K562 (cell line): ENCODE data around the gene ADIPOR2. TPM values are rescaled to one million over a fixed set of nuclear protein-coding genes. Genes with fewer than 3 reads are reported as not detected.
A peak's percentile ranks its signal among the peaks of the same experiment; 100 is the strongest.

ENCODE experiments used
- ATAC-seq: fragments of 200-7000 bp; cut with Tn5 transposase; 3 replicates; pipeline ENCODE4 v1.9.1; 2020; ENCODE audit warnings: moderate library complexity
- BruUV-seq: library from RNA; stranded (reverse); fragments of 400-500 nt; replicated peaks from 2 replicates; lab custom pipeline; 2021; lab: Mats Ljungman, UMichigan
- CTCF ChIA-PET: fragments of 300-600 bp; formaldehyde crosslinking; extraction: SDS; loops from one replicate; lab custom pipeline; 2021; ENCODE audit warnings: low intra/inter-chr PET ratio; lab: Yijun Ruan, JAX
- POLR2A ChIA-PET: fragments of 300-600, 350-650 bp; sonication (Branson Sonifier 250); formaldehyde crosslinking; extraction: SDS; loops from one replicate; lab custom pipeline; 2021; ENCODE audit warnings: antibody characterized with exemption, inconsistent platforms; lab: Yijun Ruan, JAX
- DNase-seq, 4 experiments: peaks; one replicate each; pipeline versions ENCODE4 v3.0.0 to v3.0.0-alpha.2; 2011 to 2018; ENCODE audit warnings: low spot score in 3 of 4, mixed read lengths in 3 of 4; ENCODE audit errors: extremely low read depth in 1 of 4
- FAIRE-seq: peaks from 2 replicates; lab custom pipeline; 2011; peaks lifted over from hg19 to GRCh38; lab: Jason Lieb, UNC
- H2AFZ ChIP-seq: 2 replicates; pipeline ENCODE4 v1.6.0; 2011; ENCODE audit warnings: low read depth, low read length, control low read depth, inconsistent platforms
- H3K27ac ChIP-seq: fragments of 200-600 bp; 3 replicates; pipeline ENCODE4 v1.8.0; 2011; ENCODE audit warnings: low read depth, mild to moderate bottlenecking, control low read depth, inconsistent platforms, low read length, moderate library complexity, mixed read lengths; ENCODE audit errors: extremely low read depth
- H3K27me3 ChIP-seq, 2 experiments: fragments of 300-600 bp in 1 of 2; 2 replicates in 1 of 2; 3 replicates in 1 of 2; pipeline versions ENCODE4 v1.6.0 to v1.8.0; 2011; ENCODE audit warnings: inconsistent platforms in 2 of 2, low read length in 2 of 2, mild to moderate bottlenecking in 1 of 2, mixed read lengths in 1 of 2, moderate library complexity in 1 of 2; ENCODE audit not compliant: control insufficient read depth in 2 of 2, insufficient read depth in 2 of 2
- H3K36me3 ChIP-seq: fragments of 300-600 bp; 3 replicates; pipeline ENCODE4 v1.8.0; 2011; ENCODE audit warnings: mild to moderate bottlenecking, low read length, inconsistent platforms; ENCODE audit not compliant: control insufficient read depth, insufficient read depth
- H3K4me1 ChIP-seq, 2 experiments: fragments of 200-600 bp in 1 of 2; replicated peaks in 1 of 2; 2 replicates in 1 of 2; 3 replicates in 1 of 2; pipeline versions ENCODE4 v1.5.1 to v1.8.0; 2011; ENCODE audit warnings: inconsistent platforms in 2 of 2, low read length in 2 of 2, mild to moderate bottlenecking in 1 of 2, mixed read lengths in 1 of 2, moderate library complexity in 1 of 2; ENCODE audit not compliant: control insufficient read depth in 2 of 2, insufficient read depth in 2 of 2
- H3K4me2 ChIP-seq: 2 replicates; pipeline ENCODE4 v1.6.1; 2011; ENCODE audit warnings: low read length, control low read depth, inconsistent platforms, mixed read lengths; ENCODE audit not compliant: insufficient read depth
- H3K4me3 ChIP-seq: fragments of 200-600 bp; sonication (generic), shearing (Covaris generic); 2 replicates; pipeline ENCODE4 v1.5.1; 2016; ENCODE audit warnings: control low read depth, inconsistent platforms
- H3K79me2 ChIP-seq: fragments of 200-600 bp; 3 replicates; pipeline ENCODE4 v1.8.0; 2011; ENCODE audit warnings: low read length, inconsistent platforms; ENCODE audit not compliant: control insufficient read depth, insufficient read depth
- H3K9ac ChIP-seq, 2 experiments: 2 replicates each; pipeline versions ENCODE4 v1.6.0 to v1.6.1; 2011; ENCODE audit warnings: low read depth in 2 of 2, low read length in 2 of 2, control low read depth in 1 of 2, inconsistent platforms in 1 of 2, mild to moderate bottlenecking in 1 of 2, mixed read lengths in 1 of 2; ENCODE audit not compliant: insufficient read depth in 1 of 2
- H3K9me1 ChIP-seq: one replicate; pipeline ENCODE4 v1.6.0; 2011; ENCODE audit warnings: inconsistent platforms, mild to moderate bottlenecking, low read length, moderate library complexity; ENCODE audit not compliant: control insufficient read depth, insufficient read depth
- H3K9me3 ChIP-seq: replicated peaks from 2 replicates; pipeline ENCODE4 v1.5.1; 2011; ENCODE audit warnings: low read depth, low read length, inconsistent platforms; ENCODE audit not compliant: control insufficient read depth, insufficient read depth
- H4K20me1 ChIP-seq: replicated peaks from 2 replicates; pipeline ENCODE4 v1.6.1; 2011; ENCODE audit warnings: low read length, inconsistent platforms, mixed read lengths; ENCODE audit not compliant: control insufficient read depth, insufficient read depth
- ARID1B ChIP-seq: fragments of 450-650 bp; IDR thresholded peaks from 2 replicates; pipeline ENCODE4 v1.6.1; 2016; ENCODE audit warnings: antibody characterized with exemption, mild to moderate bottlenecking, inconsistent platforms
- ATF3 ChIP-seq, 2 experiments: fragments of 450-650 bp in 1 of 2; sonication (generic) in 1 of 2; formaldehyde crosslinking in 1 of 2; IDR thresholded peaks in 1 of 2; conservative IDR thresholded peaks in 1 of 2; 2 replicates each; pipeline versions ENCODE4 v1.6.1 to v1.8.1; 2016 to 2023; ENCODE audit warnings: mild to moderate bottlenecking in 2 of 2, moderate library complexity in 2 of 2, inconsistent platforms in 1 of 2, missing genetic modification reagents in 1 of 2
- COPS2 ChIP-seq: fragments of 450-650 bp; conservative IDR thresholded peaks from 2 replicates; pipeline ENCODE4 v1.6.1; 2016; ENCODE audit warnings: mild to moderate bottlenecking, moderate library complexity
- FOSL1 ChIP-seq: fragments of 200-800 bp; sonication (Bioruptor generic); conservative IDR thresholded peaks from 2 replicates; pipeline ENCODE4 v1.6.1; 2016; ENCODE audit warnings: missing genetic modification characterization, missing compliant biosample characterization
- GABPA ChIP-seq: fragments of 200-800 bp; sonication (Bioruptor generic); conservative IDR thresholded peaks from 2 replicates; pipeline ENCODE4 v1.6.1; 2016; ENCODE audit warnings: low read depth, missing genetic modification characterization, missing compliant biosample characterization
- JUND ChIP-seq, 2 experiments: IDR thresholded peaks; 2 replicates in 1 of 2; 3 replicates in 1 of 2; pipeline ENCODE4 v1.6.1; 2011; ENCODE audit warnings: borderline replicate concordance in 2 of 2, low read depth in 2 of 2, low read length in 2 of 2, improper control_type of control experiment in 1 of 2, missing biosample characterization in 1 of 2, missing genetic modification characterization in 1 of 2, missing genetic modification reagents in 1 of 2
- NR2C1 ChIP-seq, 2 experiments: fragments of 450-650 bp; IDR thresholded peaks; 2 replicates each; pipeline ENCODE4 v1.6.1; 2017; ENCODE audit warnings: mild to moderate bottlenecking in 2 of 2, antibody characterized with exemption in 1 of 2, inconsistent platforms in 1 of 2, missing compliant biosample characterization in 1 of 2, missing genetic modification characterization in 1 of 2
- POU5F1 ChIP-seq: fragments of 150-350 bp; IDR thresholded peaks from 2 replicates; pipeline ENCODE4 v1.6.1; 2014; ENCODE audit warnings: borderline replicate concordance, low read length, low read depth, mild to moderate bottlenecking; ENCODE audit not compliant: partially characterized antibody
- SMARCE1 ChIP-seq: fragments of 450-650 bp; IDR thresholded peaks from 2 replicates; pipeline ENCODE4 v1.7.1; 2016; ENCODE audit warnings: mild to moderate bottlenecking
- SNRNP70 ChIP-seq: fragments of 200-400 bp; formaldehyde crosslinking; optimal IDR thresholded peaks from 2 replicates; pipeline ENCODE3; 2017; ENCODE audit warnings: low read depth, low read length
- ZNF395 ChIP-seq: fragments of 200-800 bp; sonication (Bioruptor generic); IDR thresholded peaks from 2 replicates; pipeline ENCODE4 v1.6.1; 2017; ENCODE audit warnings: missing genetic modification characterization, missing compliant biosample characterization
- WGBS: fragments of 100-300 bp; shearing (Covaris generic); methylation state at CpG from one replicate; pipeline ENCODE4 v1.1.6; 2016; ENCODE audit warnings: low coverage, mixed read lengths; ENCODE audit not compliant: insufficient coverage; ENCODE audit errors: missing lambda C conversion rate; 5-methylcytosine and 5-hydroxymethylcytosine counted together
- in situ Hi-C: fragments of 300-500 bp; cut with MboI; formaldehyde crosslinking; loops from 4 replicates; pipeline ENCODE4 v1.15.0; 2018; ENCODE audit warnings: inconsistent platforms, mixed read lengths
- intact Hi-C: fragments of 100-400 bp; cut with micrococcal nuclease; formaldehyde crosslinking; loops from 2 replicates; pipeline ENCODE4 v1.14.2; 2022
- polyA plus RNA-seq, 8 experiments: library from polyadenylated mRNA; depleted of rRNA in 4 of 8; stranded (reverse) in 5 of 8; unstranded in 3 of 8; fragments of >200 nt; fragmentation: Nextera tagmentation in 2 of 8; fragmentation: Illumina TruSeq in 1 of 8; extraction: Ambion mirVana in 2 of 8; extraction: Trizol in 1 of 8; gene quantifications; 2 replicates each; pipeline versions ENCODE4 v1.2.1 to v1.2.3, GENCODE V29; 2011 to 2014; ENCODE audit warnings: inconsistent platforms in 1 of 8, missing spikeins in 1 of 8
- total RNA-seq, 7 experiments: library from RNA; depleted of rRNA in 6 of 7; stranded (reverse); fragments of >200 nt in 6 of 7; fragmentation: Illumina TruSeq in 2 of 7; extraction: Trizol in 2 of 7; gene quantifications; 2 replicates each; pipeline versions ENCODE4 v1.2.1 to v1.2.3, GENCODE V29; 2011 to 2021; ENCODE audit warnings: low replicate concordance in 1 of 7

ADIPOR2 gene
- total and polyA plus RNA-seq, 9 of the 15 experiments (the other 6 are each of a cell fraction or from before 2014, with no cell fraction given): 10.9 to 63.5 (median 46.0) TPM

- no peak overlapping the region for H2AFZ ChIP-seq
- 57% methylated on average over 14 of the region's 27 CpGs for WGBS
- ChIA-PET CTCF (no interaction called here), POLR2A (interaction anchor here (0.7 kb wide), 1 partner anchor 120 kb away, joined by 4 read pairs; no protein-coding TSS in a partner anchor)
- intact Hi-C loops: loop anchor here (10.0 kb wide), 1 partner anchor 103 kb away; the partner anchor contains the start of gene CACNA2D4
- H3K27ac ChIP-seq: no peak overlapping the region
- H4K20me1 ChIP-seq: no peaks in the 10 kb centered on the region
- H3K4me3 ChIP-seq: no peak overlapping the region
- H3K9ac ChIP-seq: no peak overlapping the region
- no peak for FAIRE-seq
- TF ChIP-seq COPS2 (no peak), SMARCE1 (0 out of 2 replicates have a peak, but pooled peaks have one; percentile 24), NR2C1 (IDR thresholded peaks at IDR 0.05) (0 out of 2 replicates have a peak, but pooled peaks have one; percentile 31), NR2C1 (tag; IDR thresholded peaks at IDR 0.05) (peak; percentile 73), SNRNP70 (no peak), ZNF395 (0 out of 2 replicates have a peak, but pooled peaks have one; percentile 27), GABPA (tag) (peak; percentile 34; the same call in 1 of the 2 replicates), POU5F1 (no peak), ATF3 (IDR thresholded peaks at IDR 0.05) (0 out of 2 replicates have a peak, but pooled peaks have one; percentile 14), ATF3 (CRISPR knock-in tag; conservative IDR thresholded peaks at IDR 0.05) (no peak), ARID1B (peak; percentile 45; the same call in 1 of the 2 replicates), JUND (IDR thresholded peaks at IDR 0.05; ENCODE audit: borderline replicate concordance, low read depth, low read length) (peak; percentile 36; the same call in 1 of the 2 replicates), JUND (tag; IDR thresholded peaks at IDR 0.05; ENCODE audit: borderline replicate concordance, low read depth, low read length) (no peak; the same call in 2 of the 3 replicates), FOSL1 (tag) (peak; percentile 55)
- ATAC-seq: no peak
- DNase-seq: peak in 1 of 4 experiments; percentile 22
- peaks cover 7 to 30% of the 10 kb centered on the region in 2 experiments; a peak in 3 of 5 replicates for H3K27me3 ChIP-seq
- no peaks in the 10 kb centered on the region for H3K9me3 ChIP-seq
- H3K4me2 ChIP-seq: no peak overlapping the region
- H3K4me1 ChIP-seq: peaks cover 27 to 30% of the 10 kb centered on the region in 2 experiments
- H3K36me3 ChIP-seq: no peaks in the 10 kb centered on the region
- no peaks in the 10 kb centered on the region for H3K9me1 ChIP-seq
- no peaks in the 10 kb centered on the region for H3K79me2 ChIP-seq
- in situ Hi-C loops: no loop called here
- BruUV-seq: no TSS peak
These were observed 120.5 kb downstream of the ADIPOR2 start for GRCh38 chr12:1811281-1811947.
